Activated CD4-positive, alpha-beta T cell treated with anti-CD3 and anti-CD28 coated beads for 36 hours (primary cell): ENCODE results near the gene KATNAL1. TPM values are rescaled to one million over a fixed set of nuclear protein-coding genes. Genes with fewer than 3 reads are reported as not detected.
"Not testable (repeated sequence)": the region's sequence is repeated elsewhere in the genome, so short reads cannot be mapped to it uniquely, and the experiment has no call there.

Experiments used
- ATAC-seq: fragments of 200-7000 bp; cut with Tn5 transposase; one replicate; pipeline ENCODE4 v1.10.0; 2021; ENCODE audit warnings: mild to moderate bottlenecking, moderate library complexity
- CTCF ChIA-PET: fragments of 350-600 bp; sonication (Branson Sonifier 250); formaldehyde crosslinking; loops from one replicate; lab custom pipeline; 2021; ENCODE audit warnings: antibody characterized with exemption; lab: Charles Lee
- POLR2A ChIA-PET: fragments of 350-600 bp; sonication (Branson Sonifier 250); formaldehyde crosslinking; loops from one replicate; lab custom pipeline; 2021; ENCODE audit warnings: antibody characterized with exemption, inconsistent platforms; lab: Charles Lee
- DNase-seq: peaks from one replicate; pipeline ENCODE4 v3.0.0-alpha.2; 2020
- H3K27ac Mint-ChIP-seq: one replicate; pipeline ENCODE4 v1.8.0; 2021; ENCODE audit warnings: mixed read lengths
- H3K27me3 Mint-ChIP-seq: one replicate; pipeline ENCODE4 v1.8.0; 2021; ENCODE audit warnings: mixed read lengths
- H3K36me3 Mint-ChIP-seq: one replicate; pipeline ENCODE4 v1.8.0; 2021; ENCODE audit warnings: low read depth, mixed read lengths
- H3K4me1 Mint-ChIP-seq: one replicate; pipeline ENCODE4 v1.8.0; 2021; ENCODE audit warnings: mixed read lengths
- H3K4me3 Mint-ChIP-seq: one replicate; pipeline ENCODE4 v1.8.0; 2021; ENCODE audit warnings: mild to moderate bottlenecking, moderate library complexity, mixed read lengths
- H3K9me3 Mint-ChIP-seq: one replicate; pipeline ENCODE4 v1.8.0; 2021; ENCODE audit warnings: low read depth, mixed read lengths
- intact Hi-C, 2 experiments: fragments of 100-400 bp; cut with DNase I in 1 of 2; cut with micrococcal nuclease in 1 of 2; formaldehyde crosslinking; loops; one replicate each; pipeline versions ENCODE4 v1.14.2 to v1.15.1; 2022 to 2024; cut with DNase I, micrococcal nuclease
- total RNA-seq, 2 experiments: library from RNA; stranded (reverse); gene quantifications; one replicate each; pipeline ENCODE4 v1.2.3, GENCODE V29; 2021

KATNAL1 gene
- total RNA-seq, 2 experiments from 2014 or later = 10.9 to 12.5 TPM

GRCh38 chr13:30295116-30295515 lies 12.2 kb downstream of the KATNAL1 start:
- ChIA-PET CTCF (interaction anchor here (0.7 to 1.4 kb wide), 3 partner anchors 8 to 121 kb away, joined by 3 read pairs; no protein-coding TSS in a partner anchor), POLR2A (no interaction called here)
- no peak overlapping the region for H3K27ac Mint-ChIP-seq
- H3K9me3 Mint-ChIP-seq = no peaks in the 10 kb centered on the region
- DNase-seq (no peak), ATAC-seq (no peak)
- no peaks in the 10 kb centered on the region for H3K36me3 Mint-ChIP-seq
- intact Hi-C loops = no loop called here
- no peak overlapping the region for H3K4me3 Mint-ChIP-seq
- no peaks in the 10 kb centered on the region for H3K27me3 Mint-ChIP-seq
- peaks cover 5% of the 10 kb centered on the region for H3K4me1 Mint-ChIP-seq

- Mint-ChIP-seq H3K36me3 (no peaks in the 10 kb centered on the region), H3K27ac (no peak overlapping the region), H3K27me3 (no peaks in the 10 kb centered on the region), H3K4me1 (peaks cover 5% of the 10 kb centered on the region), H3K4me3 (no peak overlapping the region), H3K9me3 (no peaks in the 10 kb centered on the region)
- DNase-seq = no peak
- ATAC-seq = no peak
- ChIA-PET CTCF (interaction anchor here (0.8 to 1.4 kb wide), 2 partner anchors 9 to 53 kb away, joined by 3 read pairs; no protein-coding TSS in a partner anchor), POLR2A (no interaction called here)
- intact Hi-C loops = no loop called here
Observed at GRCh38 chr13:30294004-30294403, 13.3 kb downstream of the KATNAL1 start.

- intact Hi-C loops = no loop called here
- CTCF ChIA-PET = no interaction called here
- DNase-seq (no peak), ATAC-seq (no peak)
- Mint-ChIP-seq H3K27me3 (no peaks in the 10 kb centered on the region), H3K4me3 (no peak overlapping the region), H3K36me3 (no peaks in the 10 kb centered on the region), H3K27ac (no peak overlapping the region), H3K4me1 (peaks cover 4% of the 10 kb centered on the region), H3K9me3 (peaks cover under 1% of the 10 kb centered on the region)
- POLR2A ChIA-PET = no interaction called here
Observed at GRCh38 chr13:30292325-30292724, 15.0 kb downstream of the KATNAL1 start.

GRCh38 chr13:30290812-30291436 lies 16.4 kb downstream of the KATNAL1 start:
- H3K27ac Mint-ChIP-seq = no peak overlapping the region
- CTCF ChIA-PET = interaction anchor here (0.7 to 0.9 kb wide), 2 partner anchors 86 to 178 kb away, joined by 3 read pairs; no protein-coding TSS in a partner anchor

GRCh38 chr13:30289533-30289932 lies 17.8 kb downstream of the KATNAL1 start:
- H3K27ac Mint-ChIP-seq = no peak overlapping the region
- POLR2A ChIA-PET = interaction anchor here (0.7 kb wide), 1 partner anchor 62 kb away, joined by 3 read pairs; no protein-coding TSS in a partner anchor
- CTCF ChIA-PET = interaction anchor here (1.5 kb wide), 1 partner anchor 157 kb away, joined by 6 read pairs; no protein-coding TSS in a partner anchor
- DNase-seq = no peak
- H3K4me3 Mint-ChIP-seq = no peak overlapping the region
- peaks cover 10% of the 10 kb centered on the region for H3K9me3 Mint-ChIP-seq
- peaks cover 4% of the 10 kb centered on the region for H3K4me1 Mint-ChIP-seq
- intact Hi-C loops = no loop called here
- H3K36me3 Mint-ChIP-seq = peaks cover 2% of the 10 kb centered on the region
- no peak for ATAC-seq
- no peaks in the 10 kb centered on the region for H3K27me3 Mint-ChIP-seq

More at GRCh38 chr13:30290812-30291436, 16.4 kb downstream of the KATNAL1 start:
- POLR2A ChIA-PET = interaction anchor here (0.7 kb wide), 1 partner anchor 112 kb away, joined by 4 read pairs; no protein-coding TSS in a partner anchor
- Mint-ChIP-seq H3K4me1 (peaks cover 4% of the 10 kb centered on the region), H3K27me3 (no peaks in the 10 kb centered on the region), H3K4me3 (no peak overlapping the region), H3K9me3 (peaks cover 5% of the 10 kb centered on the region), H3K36me3 (no peaks in the 10 kb centered on the region)
- DNase-seq (no peak), ATAC-seq (no peak)
- intact Hi-C loops = no loop called here

- H3K4me3 Mint-ChIP-seq, H3K4me1 Mint-ChIP-seq, ATAC-seq, DNase-seq, H3K27me3 Mint-ChIP-seq, H3K27ac Mint-ChIP-seq, intact Hi-C loops, H3K36me3 Mint-ChIP-seq, POLR2A ChIA-PET, CTCF ChIA-PET: not testable (repeated sequence)
- H3K9me3 Mint-ChIP-seq = peaks cover 10% of the 10 kb centered on the region
Observed at GRCh38 chr13:30286059-30286458, 21.3 kb downstream of the KATNAL1 start.

- H3K9me3 Mint-ChIP-seq = no peaks in the 10 kb centered on the region
- DNase-seq (no peak), ATAC-seq (no peak)
- POLR2A ChIA-PET = no interaction called here
- peaks cover 7% of the 10 kb centered on the region for H3K36me3 Mint-ChIP-seq
- peaks cover 3% of the 10 kb centered on the region for H3K4me1 Mint-ChIP-seq
- CTCF ChIA-PET = interaction anchor here (1.2 kb wide), 1 partner anchor 9 kb away, joined by 3 read pairs; no protein-coding TSS in a partner anchor
- H3K27me3 Mint-ChIP-seq = no peaks in the 10 kb centered on the region
- no peak overlapping the region for H3K4me3 Mint-ChIP-seq
- no peak overlapping the region for H3K27ac Mint-ChIP-seq
- intact Hi-C loops = no loop called here
Observed at GRCh38 chr13:30276178-30276577, 31.2 kb downstream of the KATNAL1 start.

- intact Hi-C loops = no loop called here
- ChIA-PET CTCF (no interaction called here), POLR2A (no interaction called here)
- H3K4me3 Mint-ChIP-seq = no peak overlapping the region
- H3K4me1 Mint-ChIP-seq = peaks cover 3% of the 10 kb centered on the region
- H3K27ac Mint-ChIP-seq = no peak overlapping the region
- H3K27me3 Mint-ChIP-seq = no peaks in the 10 kb centered on the region
- DNase-seq (no peak), ATAC-seq (no peak)
- peaks cover 7% of the 10 kb centered on the region for H3K36me3 Mint-ChIP-seq
- no peaks in the 10 kb centered on the region for H3K9me3 Mint-ChIP-seq
Observed at GRCh38 chr13:30274083-30274482, 33.3 kb downstream of the KATNAL1 start.

- H3K27me3 Mint-ChIP-seq, POLR2A ChIA-PET, H3K36me3 Mint-ChIP-seq, CTCF ChIA-PET, H3K9me3 Mint-ChIP-seq, H3K4me3 Mint-ChIP-seq, DNase-seq, H3K4me1 Mint-ChIP-seq, ATAC-seq, intact Hi-C loops, H3K27ac Mint-ChIP-seq: not testable (repeated sequence)
Observed at GRCh38 chr13:30270035-30270434, 37.3 kb downstream of the KATNAL1 start.

- Mint-ChIP-seq H3K9me3 (no peaks in the 10 kb centered on the region), H3K4me3 (no peak overlapping the region), H3K4me1 (no peaks in the 10 kb centered on the region), H3K36me3 (no peaks in the 10 kb centered on the region), H3K27ac (no peak overlapping the region), H3K27me3 (no peaks in the 10 kb centered on the region)
- POLR2A ChIA-PET = no interaction called here
- ATAC-seq = no peak
- intact Hi-C loops = no loop called here
- DNase-seq = no peak
- CTCF ChIA-PET = interaction anchor here (0.6 kb wide), 2 partner anchors 67 to 221 kb away, joined by 3 to 5 read pairs; no protein-coding TSS in a partner anchor
Observed at GRCh38 chr13:30268673-30269072, 38.7 kb downstream of the KATNAL1 start.

GRCh38 chr13:30266756-30267155 lies 40.6 kb downstream of the KATNAL1 start:
- H3K9me3 Mint-ChIP-seq = no peaks in the 10 kb centered on the region
- no peaks in the 10 kb centered on the region for H3K27me3 Mint-ChIP-seq
- H3K4me1 Mint-ChIP-seq = no peaks in the 10 kb centered on the region
- DNase-seq (no peak), ATAC-seq (no peak)
- H3K36me3 Mint-ChIP-seq = no peaks in the 10 kb centered on the region
- H3K4me3 Mint-ChIP-seq = no peak overlapping the region
- H3K27ac Mint-ChIP-seq = no peak overlapping the region
- CTCF ChIA-PET = interaction anchor here (1.1 kb wide), 1 partner anchor 9 kb away, joined by 3 read pairs; no protein-coding TSS in a partner anchor
- intact Hi-C loops = no loop called here
- POLR2A ChIA-PET = no interaction called here
